ENCODE data around the gene BMPR2. TPM values are rescaled to one million over a fixed set of nuclear protein-coding genes. Genes with fewer than 3 reads are reported as not detected.

The BMPR2 gene
- total and polyA plus RNA-seq, 2 of the 8 experiments (the other 6 are each of a cell fraction or from before 2014, with no cell fraction given) = 5.5 to 19.8 TPM

DNA sequence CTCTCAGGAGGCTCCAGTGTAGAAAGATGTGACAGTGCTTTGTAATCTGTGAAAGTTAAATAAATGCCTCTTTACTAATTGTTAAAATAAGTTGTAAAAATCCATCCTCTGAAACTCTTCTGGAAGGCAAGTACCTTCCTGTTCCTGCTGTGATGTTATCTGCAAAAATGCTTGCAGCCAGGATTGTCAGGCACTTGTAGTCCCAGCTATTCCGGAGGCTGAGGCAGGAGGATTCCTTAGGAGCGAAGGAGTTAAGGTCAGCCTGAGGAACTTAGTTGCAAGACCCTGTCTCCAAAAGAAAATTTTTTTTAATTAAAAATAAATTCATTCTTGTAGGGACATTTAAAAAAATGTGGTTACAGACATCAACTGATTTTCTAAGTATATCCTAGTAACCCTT is 22.7 kb upstream of the BMPR2 start (continued):
- TF ChIP-seq, protein P1, sequence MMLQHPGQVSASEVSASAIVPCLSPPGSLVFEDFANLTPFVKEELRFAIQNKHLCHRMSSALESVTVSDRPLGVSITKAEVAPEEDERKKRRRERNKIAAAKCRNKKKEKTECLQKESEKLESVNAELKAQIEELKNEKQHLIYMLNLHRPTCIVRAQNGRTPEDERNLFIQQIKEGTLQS (IDR thresholded peaks at IDR 0.05; ENCODE audit: insufficient read depth, low read depth, low read length) = no peak
- no peak for TF ChIP-seq FOSL1 (IDR thresholded peaks at IDR 0.05; ENCODE audit: insufficient read depth, low read depth, low read length)
